Measurements from ENCODE around the gene CFAP107.
"Not testable (repeated sequence)": the region's sequence is repeated elsewhere in the genome, so short reads cannot be mapped to it uniquely, and the experiment has no call there.

CFAP107 gene

DNA sequence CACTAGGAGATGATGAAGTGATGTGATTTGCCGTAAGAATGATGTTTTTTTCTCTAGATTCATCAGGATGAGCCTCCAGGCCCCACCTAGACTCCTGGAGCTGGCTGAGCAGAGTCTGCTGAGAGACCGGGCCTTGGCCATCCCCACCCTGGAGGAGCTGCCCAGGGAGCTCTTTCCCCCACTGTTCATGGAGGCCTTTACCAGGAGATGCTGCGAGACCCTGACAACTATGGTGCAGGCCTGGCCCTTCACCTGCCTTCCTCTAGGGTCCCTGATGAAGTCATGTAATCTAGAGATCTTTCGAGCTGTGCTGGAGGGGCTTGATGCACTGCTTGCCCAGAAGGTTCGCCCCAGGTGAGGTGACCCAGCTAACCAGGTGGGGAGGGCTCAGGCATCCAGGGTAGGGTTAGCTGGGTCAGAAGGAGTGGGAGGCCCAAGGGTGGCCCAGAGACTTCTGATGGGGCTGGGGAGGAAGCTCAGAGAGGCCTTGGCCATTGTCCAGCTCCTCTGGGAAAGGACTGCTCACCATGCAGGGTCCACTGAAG lies 28.9 kb downstream of the CFAP107 start:
- Histone ChIP-seq H3K27ac (no peak overlapping the region), H3K4me3 (no peak overlapping the region)

- Histone ChIP-seq H3K4me3 (no peak overlapping the region), H3K27ac (no peak overlapping the region)
Observed at GRCh38 chr1:12775443-12775842, 29.4 kb downstream of the CFAP107 start.

- Histone ChIP-seq H3K27ac (no peak overlapping the region), H3K4me3 (no peak overlapping the region)
Observed at GRCh38 chr1:12776801-12777557, 31.0 kb downstream of the CFAP107 start.

DNA sequence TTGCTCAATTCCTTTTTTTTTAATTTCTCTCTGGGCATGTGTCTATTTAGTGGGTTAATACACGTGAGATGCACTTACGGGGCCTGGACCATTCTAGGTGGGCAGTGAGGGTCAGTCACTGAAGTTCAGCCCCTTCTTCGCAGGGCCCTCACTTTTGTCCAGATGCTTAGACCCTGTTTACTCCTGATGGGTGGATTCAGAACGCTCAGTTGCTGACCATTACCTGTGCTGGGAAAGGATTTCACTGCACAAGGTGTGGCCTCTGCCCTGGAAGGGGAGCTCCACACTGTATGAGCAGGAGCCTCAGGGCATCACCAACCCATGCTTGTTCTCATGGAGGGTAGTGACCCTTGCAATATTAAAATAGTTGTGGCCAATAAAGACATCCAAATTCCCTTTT lies 32.1 kb downstream of the CFAP107 start:
- no peak overlapping the region for H3K27ac ChIP-seq

GRCh38 chr1:12778907-12779306 lies 32.9 kb downstream of the CFAP107 start:
- Histone ChIP-seq H3K27ac (no peak overlapping the region), H3K4me3 (no peak overlapping the region)

More for the DNA sequence above, 32.1 kb downstream of the CFAP107 start:
- no peak overlapping the region for H3K4me3 ChIP-seq

DNA sequence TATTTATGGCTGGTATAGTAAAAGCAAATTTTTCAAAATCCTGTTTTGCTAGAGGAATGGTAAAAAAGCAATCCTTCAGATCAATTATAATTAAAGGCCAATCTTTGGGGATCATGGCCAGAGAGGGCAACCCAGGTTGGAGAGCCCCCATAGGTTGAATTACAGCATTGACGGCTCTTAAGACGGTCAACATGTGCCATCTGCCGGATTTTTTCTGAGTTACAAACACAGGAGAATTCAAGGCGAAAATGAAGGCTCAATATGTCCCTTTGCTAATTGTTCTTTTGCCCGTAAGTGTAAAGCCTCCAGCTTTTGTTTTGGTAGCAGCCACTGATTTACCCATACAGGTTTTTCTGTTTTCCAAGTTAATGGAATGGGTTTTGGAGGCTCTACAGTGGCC lies 35.5 kb downstream of the CFAP107 start:
- H3K27ac ChIP-seq, H3K4me3 ChIP-seq: not testable (repeated sequence)

- not testable (repeated sequence) for H3K27ac ChIP-seq, H3K4me3 ChIP-seq
Observed at GRCh38 chr1:12783783-12784182, 37.8 kb downstream of the CFAP107 start.

DNA sequence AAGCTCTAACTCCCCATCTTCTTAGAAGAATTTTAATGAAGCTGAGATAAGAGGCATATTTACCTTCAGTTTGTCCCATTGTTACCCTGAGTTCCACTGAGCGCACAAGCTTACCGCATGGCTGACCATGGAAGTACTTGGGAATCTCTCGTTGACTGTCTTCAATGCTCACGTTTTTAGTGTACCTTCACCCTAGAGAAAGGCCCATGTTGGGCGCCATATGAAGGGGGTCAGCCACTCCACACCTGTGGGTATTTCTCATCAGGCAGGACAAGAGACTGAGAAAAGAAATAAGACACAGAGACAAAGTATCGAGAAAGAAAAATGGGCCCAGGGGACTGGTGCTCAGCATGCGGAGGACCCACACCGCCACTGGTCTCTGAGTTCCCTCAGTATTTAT lies 38.7 kb downstream of the CFAP107 start:
- not testable (repeated sequence) for H3K27ac ChIP-seq, H3K4me3 ChIP-seq

DNA sequence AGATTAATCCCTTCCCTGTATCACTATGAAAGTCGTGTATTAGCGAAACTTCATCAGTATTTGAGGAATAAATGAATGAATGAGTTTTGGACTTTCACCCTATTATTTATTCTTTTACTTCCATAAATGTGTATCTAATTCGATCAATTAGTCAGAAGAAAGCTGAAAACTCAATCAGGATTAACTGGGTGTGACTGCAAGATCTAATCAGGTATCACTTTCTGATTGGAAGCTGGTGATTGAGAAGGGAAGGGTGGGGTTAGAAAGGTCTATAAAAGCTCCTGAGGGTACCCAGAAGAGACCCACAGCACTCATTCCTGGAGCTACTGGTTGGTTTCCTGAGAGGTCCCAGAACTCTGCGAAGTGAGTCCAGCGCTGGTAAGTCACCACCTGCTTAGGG lies 45.1 kb downstream of the CFAP107 start, which contains the start of gene PRAMEF1:
Gene PRAMEF1, plus strand, starts transcription at position 301 of the 400 bp plus-strand sequence. CDS start 1,831 bp downstream, outside the sequence.
- H3K4me3 ChIP-seq, H3K27ac ChIP-seq: not testable (repeated sequence)

- Histone ChIP-seq H3K4me3 (no peak overlapping the region), H3K27ac (no peak overlapping the region)
Observed at GRCh38 chr1:12798911-12799310, 52.9 kb downstream of the CFAP107 start.

- no peak overlapping the region for H3K27ac ChIP-seq
- no peak overlapping the region for H3K4me3 ChIP-seq
Observed at GRCh38 chr1:12799730-12800129, 53.7 kb downstream of the CFAP107 start.

DNA sequence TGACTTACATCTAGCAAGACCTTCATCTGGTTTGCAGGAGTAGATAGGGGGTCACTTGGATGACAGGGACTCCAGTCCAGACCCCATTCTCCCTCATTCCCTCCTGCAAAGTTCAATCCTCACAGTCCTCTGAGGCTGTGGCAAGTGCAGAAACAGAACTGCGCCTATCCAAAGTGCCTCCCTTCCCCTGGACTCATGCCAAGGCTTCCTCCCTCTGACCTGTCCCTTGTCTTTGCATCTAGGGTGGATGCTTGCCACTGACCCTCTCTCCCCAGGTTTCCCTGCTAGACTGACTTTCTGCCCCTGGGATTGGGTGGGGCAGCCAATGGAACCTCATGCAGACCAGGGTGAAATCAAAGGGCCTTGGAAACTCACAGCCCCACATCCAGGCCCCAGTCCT lies 63.9 kb downstream of the CFAP107 start:
- no peak overlapping the region for H3K4me3 ChIP-seq
- H3K27ac ChIP-seq, result no peak overlapping the region

GRCh38 chr1:12810691-12811408 lies 64.8 kb downstream of the CFAP107 start:
- Histone ChIP-seq H3K4me3 (no peak overlapping the region), H3K27ac (no peak overlapping the region)

GRCh38 chr1:12811409-12811784 lies 65.4 kb downstream of the CFAP107 start:
- H3K27ac ChIP-seq, result no peak overlapping the region
- no peak overlapping the region for H3K4me3 ChIP-seq

All from skin epidermis (tissue), 12 donors.